Right atrium auricular region (tissue), 2 donors: ENCODE results near the gene FAM193B. TPM values are rescaled to one million over a fixed set of nuclear protein-coding genes. Genes with fewer than 3 reads are reported as not detected.
"Not testable (repeated sequence)": the region's sequence is repeated elsewhere in the genome, so short reads cannot be mapped to it uniquely, and the experiment has no call there.

Experiments
- DNase-seq: peaks from one replicate; pipeline ENCODE4 v3.0.0-alpha.2; 2019; ENCODE audit warnings: low spot score
- H3K27ac ChIP-seq, 2 donors: fragments of 200-600 bp; sonication (generic); 1 replicate in 1 of 2; 2 replicates in 1 of 2; pipeline ENCODE4 v1.5.1; 2016 to 2019
- H3K27me3 ChIP-seq, 2 donors: fragments of 200-600 bp; sonication (generic); one replicate each; pipeline versions ENCODE4 v1.5.1 to v1.6.0; 2017 to 2019
- H3K36me3 ChIP-seq: fragments of 200-600 bp; sonication (generic); one replicate; pipeline ENCODE4 v1.5.1; 2016
- H3K4me1 ChIP-seq, 2 donors: fragments of 200-600 bp; sonication (generic); one replicate each; pipeline versions ENCODE4 v1.5.1 to v1.6.0; 2017 to 2019
- H3K4me3 ChIP-seq, 2 donors: fragments of 200-600 bp; sonication (generic); 1 replicate in 1 of 2; 2 replicates in 1 of 2; pipeline ENCODE4 v1.5.1; 2017 to 2019; ENCODE audit warnings: mild to moderate bottlenecking in 1 of 2, moderate library complexity in 1 of 2
- H3K9me3 ChIP-seq, 2 donors: fragments of 200-600 bp; sonication (generic); one replicate each; pipeline ENCODE4 v1.5.1; 2019
- total RNA-seq, 2 donors: library from RNA; depleted of rRNA; stranded (reverse); fragments of >200 nt; gene quantifications; one replicate each; pipeline ENCODE4 v1.1.0, GENCODE V29; 2016
- TF ChIP-seq, protein P1 (sequence below), 2 donors: fragments of 200-600 bp; sonication (generic); IDR thresholded peaks; one replicate each; pipeline ENCODE4 v1.5.1; 2019; ENCODE audit warnings: antibody characterized with exemption in 2 of 2

The FAM193B gene
- total RNA-seq, 2 donors from 2014 or later, result 9.8 to 20.7 TPM

DNA sequence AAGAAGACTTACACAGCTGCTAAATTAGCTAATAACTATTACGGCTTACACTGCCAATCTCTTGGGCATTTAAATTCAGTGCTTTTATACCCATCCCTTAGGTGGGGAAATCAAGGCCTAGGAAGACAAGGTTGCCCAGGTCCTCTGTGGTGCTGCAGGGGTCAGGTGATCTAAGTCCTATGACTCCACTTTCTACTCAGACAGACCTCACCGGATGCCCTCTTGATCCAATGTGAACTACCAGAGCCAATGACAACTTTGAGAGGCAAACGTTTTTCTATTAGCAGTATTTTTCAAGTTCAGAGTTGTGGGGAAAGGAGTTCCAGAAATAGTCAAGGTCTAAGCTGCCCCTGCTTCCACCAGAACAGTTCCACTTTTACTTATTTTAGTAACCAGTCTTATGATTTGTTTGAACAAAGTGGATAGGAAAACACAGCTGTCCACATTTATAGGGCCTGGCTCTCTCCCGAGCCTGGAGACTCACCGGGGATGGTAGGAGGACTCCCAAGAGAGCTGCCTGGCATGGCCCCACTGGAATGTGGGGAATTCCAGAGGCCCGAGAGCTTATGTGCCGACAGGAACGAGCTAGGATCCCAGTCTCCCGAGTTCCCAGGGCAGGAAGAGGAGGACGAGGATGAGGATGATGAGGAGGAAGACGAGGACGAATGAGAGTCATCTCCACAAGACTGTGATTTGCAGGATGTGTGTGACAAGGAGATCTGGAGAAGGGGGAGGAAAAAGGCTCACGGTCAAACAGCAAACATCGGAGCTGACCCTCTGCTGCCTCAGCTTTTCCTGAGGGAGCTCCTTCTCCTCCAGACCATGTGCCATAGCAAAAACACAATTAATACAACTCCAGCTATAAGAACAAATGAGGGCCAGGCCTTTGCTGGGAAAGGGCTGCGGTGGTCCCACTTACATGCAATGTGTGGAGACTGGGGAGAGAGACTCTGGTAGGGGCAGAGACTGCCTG is 16.7 kb downstream of the FAM193B start:
- H3K4me3 ChIP-seq, result no peak overlapping the region
- DNase-seq, result no peak
- H3K27ac ChIP-seq, result peak overlapping the region; percentile 40 to 76
- H3K4me1 ChIP-seq, result peaks cover 0 to 44% of the 10 kb centered on the region in 2 donors
- TF ChIP-seq, protein P1, sequence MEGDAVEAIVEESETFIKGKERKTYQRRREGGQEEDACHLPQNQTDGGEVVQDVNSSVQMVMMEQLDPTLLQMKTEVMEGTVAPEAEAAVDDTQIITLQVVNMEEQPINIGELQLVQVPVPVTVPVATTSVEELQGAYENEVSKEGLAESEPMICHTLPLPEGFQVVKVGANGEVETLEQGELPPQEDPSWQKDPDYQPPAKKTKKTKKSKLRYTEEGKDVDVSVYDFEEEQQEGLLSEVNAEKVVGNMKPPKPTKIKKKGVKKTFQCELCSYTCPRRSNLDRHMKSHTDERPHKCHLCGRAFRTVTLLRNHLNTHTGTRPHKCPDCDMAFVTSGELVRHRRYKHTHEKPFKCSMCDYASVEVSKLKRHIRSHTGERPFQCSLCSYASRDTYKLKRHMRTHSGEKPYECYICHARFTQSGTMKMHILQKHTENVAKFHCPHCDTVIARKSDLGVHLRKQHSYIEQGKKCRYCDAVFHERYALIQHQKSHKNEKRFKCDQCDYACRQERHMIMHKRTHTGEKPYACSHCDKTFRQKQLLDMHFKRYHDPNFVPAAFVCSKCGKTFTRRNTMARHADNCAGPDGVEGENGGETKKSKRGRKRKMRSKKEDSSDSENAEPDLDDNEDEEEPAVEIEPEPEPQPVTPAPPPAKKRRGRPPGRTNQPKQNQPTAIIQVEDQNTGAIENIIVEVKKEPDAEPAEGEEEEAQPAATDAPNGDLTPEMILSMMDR (IDR thresholded peaks at IDR 0.05), result no peak
- no peaks in the 10 kb centered on the region for H3K9me3 ChIP-seq
- H3K27me3 ChIP-seq, result no peaks in the 10 kb centered on the region
- peaks cover 32% of the 10 kb centered on the region for H3K36me3 ChIP-seq

DNA sequence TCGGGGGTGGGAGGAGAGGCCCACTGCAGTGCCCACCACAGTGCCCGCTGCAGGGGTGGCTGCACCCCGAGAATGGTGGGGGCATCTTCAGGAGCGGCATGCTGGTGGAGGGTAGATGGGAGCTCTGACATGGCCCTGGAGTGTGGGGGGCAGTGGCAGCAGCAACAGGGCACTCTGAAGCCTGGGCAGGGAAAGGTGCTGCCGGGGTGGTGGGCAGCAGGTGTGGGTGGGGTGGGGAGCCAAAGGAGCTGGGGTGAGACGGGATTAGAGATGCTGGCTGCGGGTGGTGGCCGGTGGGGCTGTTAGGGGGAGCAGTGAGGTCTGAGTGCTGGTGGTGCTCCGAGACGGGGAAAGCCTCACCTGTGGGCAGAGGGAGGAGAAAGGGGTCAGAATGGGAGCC is 18.0 kb downstream of the FAM193B start:
- Histone ChIP-seq H3K4me3 (no peak overlapping the region), H3K27ac (peak overlapping the region; percentile 40 to 76), H3K4me1 (peaks cover 0 to 42% of the 10 kb centered on the region in 2 donors), H3K36me3 (peaks cover 45% of the 10 kb centered on the region), H3K27me3 (no peaks in the 10 kb centered on the region), H3K9me3 (no peaks in the 10 kb centered on the region)
- DNase-seq, result no peak
- TF ChIP-seq, protein P1 (IDR thresholded peaks at IDR 0.05), result no peak

DNA sequence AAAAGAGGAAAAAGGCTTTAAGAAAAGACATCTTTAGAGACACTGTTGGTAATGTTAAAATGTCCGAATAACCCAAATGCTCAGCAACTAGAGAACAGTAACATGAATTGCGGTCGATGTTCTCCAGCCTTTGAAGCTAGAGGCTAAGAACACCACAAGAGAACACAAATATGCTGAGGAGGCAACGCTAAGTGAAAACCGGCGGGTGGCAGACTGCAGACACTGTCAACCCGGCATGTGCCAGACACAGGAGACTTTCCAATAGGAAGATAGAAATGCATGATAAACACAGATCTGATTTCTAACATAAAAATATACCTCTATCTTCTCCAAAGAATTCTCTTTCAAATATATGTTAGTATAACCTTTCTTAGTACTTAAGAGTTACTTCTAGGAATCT is 19.2 kb downstream of the FAM193B start:
- Histone ChIP-seq H3K27ac (no peak overlapping the region), H3K36me3 (peaks cover 57% of the 10 kb centered on the region), H3K4me3 (no peak overlapping the region), H3K9me3 (no peaks in the 10 kb centered on the region), H3K4me1 (peaks cover 0 to 48% of the 10 kb centered on the region in 2 donors), H3K27me3 (no peaks in the 10 kb centered on the region)
- no peak for DNase-seq
- TF ChIP-seq, protein P1 (IDR thresholded peaks at IDR 0.05), result no peak

DNA sequence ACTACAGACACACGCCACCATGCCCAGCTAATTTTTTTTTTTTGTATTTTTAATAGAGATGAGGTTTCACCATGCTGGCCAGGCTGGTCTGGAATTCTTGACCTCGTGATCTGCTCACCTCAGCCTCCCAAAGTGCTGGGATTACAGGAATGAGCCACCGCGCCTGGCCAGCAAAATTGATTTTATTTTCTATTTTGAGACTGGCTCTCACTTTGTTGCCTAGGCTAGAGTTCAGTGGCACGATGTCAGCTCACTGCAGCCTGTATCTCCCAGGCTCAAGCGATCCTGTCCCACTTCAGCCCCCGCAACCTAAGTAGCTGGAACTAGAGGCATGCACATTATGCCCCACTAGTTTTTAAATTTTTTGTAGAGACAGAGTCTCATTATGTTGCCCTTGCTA is 19.9 kb downstream of the FAM193B start:
- H3K9me3 ChIP-seq, H3K27me3 ChIP-seq, H3K27ac ChIP-seq, H3K4me3 ChIP-seq, DNase-seq: not testable (repeated sequence)
- H3K36me3 ChIP-seq, result peaks cover 64% of the 10 kb centered on the region
- H3K4me1 ChIP-seq, result peaks cover 0 to 48% of the 10 kb centered on the region in 2 donors

DNA sequence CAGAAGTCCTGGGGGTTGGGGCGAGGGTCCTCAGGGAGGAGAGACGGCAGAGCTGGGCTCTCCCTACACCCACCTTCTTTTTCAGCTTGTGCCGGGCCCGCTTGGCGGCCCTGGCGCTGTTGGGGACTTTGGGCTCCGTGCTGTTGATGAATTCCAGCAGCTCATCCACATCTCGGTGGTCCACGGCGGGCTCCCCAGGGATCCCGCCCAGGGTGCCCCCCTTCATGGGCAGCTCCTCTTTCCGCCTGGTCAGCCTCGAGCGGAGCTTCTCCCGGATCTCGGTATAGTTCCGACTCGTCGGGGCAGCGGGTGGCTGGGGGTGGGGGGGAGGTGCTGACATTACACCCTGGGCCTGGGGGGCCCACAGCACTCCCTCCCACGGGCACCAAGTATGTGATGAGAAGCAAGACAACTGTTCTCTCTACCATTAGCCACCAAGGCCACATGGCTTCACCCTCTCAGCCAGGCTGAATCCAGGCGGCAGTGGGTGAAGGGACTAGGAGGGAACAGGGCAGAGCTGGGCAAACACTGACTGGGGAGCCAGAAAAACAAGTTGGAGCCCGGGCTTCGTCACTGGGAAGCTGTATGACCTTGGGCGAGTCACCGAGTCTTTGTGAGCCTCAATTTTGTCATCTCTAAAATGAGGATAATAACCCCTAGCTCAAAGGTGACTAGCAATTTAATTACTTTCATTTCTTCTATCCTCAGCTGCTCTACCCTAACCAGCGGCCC is 23.0 kb downstream of the FAM193B start:
- no peak for DNase-seq
- peaks cover 0 to 17% of the 10 kb centered on the region in 2 donors for H3K4me1 ChIP-seq
- H3K27me3 ChIP-seq, result no peaks in the 10 kb centered on the region
- peaks cover 76% of the 10 kb centered on the region for H3K36me3 ChIP-seq
- no peak overlapping the region for H3K4me3 ChIP-seq
- H3K27ac ChIP-seq, result no peak overlapping the region
- TF ChIP-seq, protein P1 (IDR thresholded peaks at IDR 0.05), result no peak
- no peaks in the 10 kb centered on the region for H3K9me3 ChIP-seq

DNA sequence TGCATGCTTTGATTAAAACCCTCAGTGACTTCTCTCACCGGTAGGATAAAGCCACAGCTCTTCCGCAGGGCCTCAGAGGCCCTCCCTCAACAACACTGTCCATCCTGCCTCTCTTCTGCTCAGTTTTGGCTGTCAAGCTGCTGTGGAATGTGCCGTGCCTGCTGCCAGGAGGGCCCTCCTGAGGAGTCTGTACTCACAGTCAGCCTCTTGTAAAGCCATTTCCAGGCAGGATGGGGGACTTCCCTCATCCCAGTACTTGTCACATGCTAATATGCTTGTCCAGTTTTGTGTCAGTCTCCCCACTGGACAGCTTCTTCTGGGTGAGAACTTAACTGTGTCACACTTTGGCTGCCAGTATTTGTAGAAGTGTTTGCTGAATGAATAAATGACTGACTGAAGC is 23.7 kb downstream of the FAM193B start:
- Histone ChIP-seq H3K27me3 (no peaks in the 10 kb centered on the region), H3K4me3 (no peak overlapping the region), H3K4me1 (peaks cover 0 to 15% of the 10 kb centered on the region in 2 donors), H3K36me3 (peaks cover 76% of the 10 kb centered on the region), H3K9me3 (no peaks in the 10 kb centered on the region), H3K27ac (no peak overlapping the region)
- no peak for DNase-seq
- TF ChIP-seq, protein P1 (IDR thresholded peaks at IDR 0.05), result no peak
